GM12878 (cell line): ENCODE results near the gene CBLB. TPM values are rescaled to one million over a fixed set of nuclear protein-coding genes. Genes with fewer than 3 reads are reported as not detected.
A peak's percentile ranks its signal among the peaks of the same experiment; 100 is the strongest.

Source experiments
- ATF3 ChIP-seq: IDR thresholded peaks from 2 replicates; pipeline ENCODE4 v1.6.1; 2011; ENCODE audit warnings: low read depth, mild to moderate bottlenecking, low read length, moderate library complexity, borderline replicate concordance; ENCODE audit errors: extremely low read depth
- BCL3 ChIP-seq: IDR thresholded peaks from 2 replicates; pipeline ENCODE4 v1.6.1; 2011; ENCODE audit warnings: borderline replicate concordance, low read depth, mild to moderate bottlenecking, moderate library complexity, low read length; ENCODE audit not compliant: insufficient read depth, poor library complexity, severe bottlenecking
- BHLHE40 ChIP-seq, 2 experiments: fragments of 450-650 bp in 1 of 2; IDR thresholded peaks; 2 replicates each; pipeline ENCODE4 v1.6.1; 2011 to 2017; ENCODE audit warnings: low read depth in 2 of 2, borderline replicate concordance in 1 of 2, improper control_type of control experiment in 1 of 2, low read length in 1 of 2, mild to moderate bottlenecking in 1 of 2
- BRCA1 ChIP-seq: IDR thresholded peaks from 2 replicates; pipeline ENCODE4 v1.6.1; 2011; ENCODE audit warnings: low read depth, low read length, improper control_type of control experiment
- CBFB ChIP-seq: IDR thresholded peaks from 2 replicates; pipeline ENCODE4 v1.6.1; 2016; ENCODE audit warnings: antibody characterized with exemption, low read depth
- CEBPB ChIP-seq, 2 experiments: fragments of 150-350 bp in 1 of 2; IDR thresholded peaks; 2 replicates each; pipeline ENCODE4 v1.6.1; 2012 to 2014; ENCODE audit warnings: low read depth in 2 of 2, low read length in 2 of 2, borderline replicate concordance in 1 of 2, inconsistent platforms in 1 of 2
- CREM ChIP-seq: IDR thresholded peaks from 2 replicates; pipeline ENCODE4 v1.6.1; 2014; ENCODE audit warnings: antibody characterized with exemption, low read depth
- EGR1 ChIP-seq, 2 experiments: IDR thresholded peaks; 1 replicate in 1 of 2; 2 replicates in 1 of 2; pipeline ENCODE4 v1.6.1; 2011 to 2012; ENCODE audit warnings: low read depth in 2 of 2, low read length in 2 of 2, borderline replicate concordance in 1 of 2, mild to moderate bottlenecking in 1 of 2, moderate library complexity in 1 of 2
- FOS ChIP-seq: IDR thresholded peaks from 3 replicates; pipeline ENCODE4 v1.6.1; 2011; ENCODE audit warnings: borderline replicate concordance; ENCODE audit not compliant: insufficient read length; ENCODE audit errors: extremely low read depth
- FOXK2 ChIP-seq: fragments of 450-650 bp; IDR thresholded peaks from 2 replicates; pipeline ENCODE4 v1.6.1; 2017; ENCODE audit warnings: mild to moderate bottlenecking, moderate library complexity
- GATAD2B ChIP-seq: fragments of 450-650 bp; conservative IDR thresholded peaks from 2 replicates; pipeline ENCODE4 v1.6.1; 2017; ENCODE audit warnings: low read depth, mild to moderate bottlenecking, moderate library complexity
- HDAC2 ChIP-seq: fragments of 200-600 bp; sonication (generic); IDR thresholded peaks from 2 replicates; pipeline ENCODE4 v1.6.1; 2017
- JUNB ChIP-seq: IDR thresholded peaks from 2 replicates; pipeline ENCODE4 v1.6.1; 2016; ENCODE audit warnings: antibody characterized with exemption, mild to moderate bottlenecking
- KLF5 ChIP-seq: fragments of 450-650 bp; IDR thresholded peaks from 2 replicates; pipeline ENCODE4 v1.6.1; 2014; ENCODE audit warnings: mild to moderate bottlenecking; ENCODE audit not compliant: partially characterized antibody
- MAX ChIP-seq: IDR thresholded peaks from 2 replicates; pipeline ENCODE4 v1.6.1; 2012; ENCODE audit warnings: low read depth, low read length, improper control_type of control experiment
- MEF2B ChIP-seq: fragments of 450-650 bp; IDR thresholded peaks from 2 replicates; pipeline ENCODE4 v1.6.1; 2018; ENCODE audit warnings: mild to moderate bottlenecking, moderate library complexity; ENCODE audit not compliant: partially characterized antibody, poor library complexity, severe bottlenecking
- NRF1 ChIP-seq: conservative IDR thresholded peaks from 2 replicates; pipeline ENCODE4 v1.6.1; 2011; ENCODE audit warnings: mild to moderate bottlenecking, low read depth, low read length, improper control_type of control experiment
- POU2F2 ChIP-seq: IDR thresholded peaks from 3 replicates; pipeline ENCODE4 v1.6.1; 2011; ENCODE audit warnings: low read depth, mild to moderate bottlenecking, low read length, borderline replicate concordance
- RFX5 ChIP-seq: IDR thresholded peaks from 2 replicates; pipeline ENCODE4 v1.6.1; 2011; ENCODE audit warnings: low read depth, low read length, improper control_type of control experiment
- SIN3A ChIP-seq: IDR thresholded peaks from 2 replicates; pipeline ENCODE4 v1.6.1; 2012; ENCODE audit warnings: low read depth, low read length, improper control_type of control experiment
- SMAD5 ChIP-seq: IDR thresholded peaks from 2 replicates; pipeline ENCODE4 v1.6.1; 2016; ENCODE audit warnings: antibody characterized with exemption, low read depth
- SP1 ChIP-seq: IDR thresholded peaks from one replicate; pipeline ENCODE4 v1.6.1; 2011; ENCODE audit warnings: low read depth, low read length
- SPI1 ChIP-seq: IDR thresholded peaks from 2 replicates; pipeline ENCODE4 v1.6.1; 2011; ENCODE audit warnings: low read depth, mild to moderate bottlenecking, low read length, moderate library complexity, borderline replicate concordance; ENCODE audit not compliant: insufficient read depth
- SREBF1 ChIP-seq: IDR thresholded peaks from 2 replicates; pipeline ENCODE4 v1.6.1; 2012; ENCODE audit warnings: mild to moderate bottlenecking, low read length
- SREBF2 ChIP-seq: IDR thresholded peaks from 2 replicates; pipeline ENCODE4 v1.6.1; 2012; ENCODE audit warnings: mild to moderate bottlenecking, low read length
- STAT1 ChIP-seq: fragments of 450-650 bp; conservative IDR thresholded peaks from 2 replicates; pipeline ENCODE4 v1.6.1; 2014; ENCODE audit warnings: antibody characterized with exemption, mild to moderate bottlenecking
- ZBTB33 ChIP-seq: fragments of 450-650 bp; IDR thresholded peaks from 2 replicates; pipeline ENCODE4 v1.6.1; 2017; ENCODE audit warnings: mild to moderate bottlenecking
- ZZZ3 ChIP-seq: IDR thresholded peaks from 2 replicates; pipeline ENCODE4 v1.6.1; 2011; ENCODE audit warnings: low read depth; ENCODE audit not compliant: control insufficient read depth, insufficient read length
- polyA plus RNA-seq, 11 experiments: library from polyadenylated mRNA; depleted of rRNA in 4 of 11; unstranded in 6 of 11; stranded (reverse) in 5 of 11; fragments of >200 nt; fragmentation: Nextera tagmentation in 4 of 11; fragmentation: Illumina TruSeq in 1 of 11; extraction: Ambion mirVana in 4 of 11; extraction: Trizol in 1 of 11; gene quantifications; 1 replicate in 1 of 11; 2 replicates in 10 of 11; pipeline versions ENCODE4 v1.2.1 to v1.2.3, GENCODE V29; 2011 to 2016; ENCODE audit warnings: inconsistent platforms in 2 of 11, missing spikeins in 2 of 11, low read depth in 1 of 11
- total RNA-seq, 4 experiments: library from RNA; depleted of rRNA in 3 of 4; stranded (reverse); fragments of >200 nt in 3 of 4; fragmentation: Illumina TruSeq in 1 of 4; extraction: Trizol in 1 of 4; gene quantifications; 2 replicates each; pipeline versions ENCODE4 v1.2.1 to v1.2.3, GENCODE V29; 2013 to 2021

The CBLB gene
- total and polyA plus RNA-seq, 10 of the 15 experiments (the other 5 are each of a cell fraction or from before 2014, with no cell fraction given), result 17.2 to 107 (median 41.9) TPM

GRCh38 chr3:105868742-105869530, at the start of gene CBLB (continued):
- peak in 1 of 2 experiments; percentile 77; a peak in 2 of 3 replicates for TF ChIP-seq EGR1 (IDR thresholded peaks at IDR 0.05; ENCODE audit: borderline replicate concordance in 1 of 2, low read depth in 2 of 2, low read length in 2 of 2)
- no peak for TF ChIP-seq MEF2B
- TF ChIP-seq SREBF2, result no peak
- no peak for TF ChIP-seq STAT1
- 0 out of 3 replicates have a peak, but pooled peaks have one; percentile 9 for TF ChIP-seq POU2F2
- no peak for TF ChIP-seq MAX
- no peak; the same call in 1 of the 2 replicates for TF ChIP-seq SMAD5
- peak; percentile 46; the same call in 1 of the 2 replicates for TF ChIP-seq RFX5
- TF ChIP-seq ZZZ3, result no peak
- peak; percentile 73 for TF ChIP-seq KLF5
- no peak for TF ChIP-seq FOXK2
- no peak for TF ChIP-seq NRF1
- peak; percentile 24; the same call in 1 of the 2 replicates for TF ChIP-seq SIN3A
- TF ChIP-seq CEBPB (IDR thresholded peaks at IDR 0.05; ENCODE audit: borderline replicate concordance in 1 of 2, low read depth in 2 of 2, low read length in 2 of 2), result no peak
- TF ChIP-seq SREBF1, result no peak
- no peak for TF ChIP-seq BRCA1
- TF ChIP-seq CBFB, result no peak
- no peak for TF ChIP-seq HDAC2
- peak; percentile 41 for TF ChIP-seq FOS
- TF ChIP-seq CREM, result no peak
- TF ChIP-seq ZBTB33, result no peak
- TF ChIP-seq SPI1, result peak; percentile 54; the same call in 1 of the 2 replicates
- no peak; the same call in 1 of the 2 replicates for TF ChIP-seq GATAD2B
- no peak for TF ChIP-seq JUNB
- TF ChIP-seq SP1, result peak; percentile 90
- TF ChIP-seq BHLHE40 (IDR thresholded peaks at IDR 0.05; ENCODE audit: borderline replicate concordance in 1 of 2, low read depth in 2 of 2, low read length in 1 of 2), result peak in 1 of 2 experiments; percentile 36; a peak in 1 of 4 replicates
- no peak for TF ChIP-seq ATF3
- no peak for TF ChIP-seq BCL3
